Posterior vena cava (tissue), 2 donors: Measurements from ENCODE around the gene RIBC2. TPM values are rescaled to one million over a fixed set of nuclear protein-coding genes. Genes with fewer than 3 reads are reported as not detected.
"Not testable (repeated sequence)": the region's sequence is repeated elsewhere in the genome, so short reads cannot be mapped to it uniquely, and the experiment has no call there.

ENCODE experiments used
- DNase-seq: peaks from one replicate; pipeline ENCODE4 v3.0.0-alpha.2; 2020; ENCODE audit warnings: low spot score
- intact Hi-C, 2 donors: fragments of 100-400 bp; cut with DNase I; formaldehyde crosslinking; loops; one replicate each; pipeline versions ENCODE4 v1.14.1 to v1.14.2; 2022 to 2023
- total RNA-seq, 2 donors: library from RNA; stranded (reverse); fragmentation: NEBNext Ultra II Directional; extraction: Animal tissue kit (Norgen Biotek cat#: 25700); gene quantifications; one replicate each; pipeline ENCODE4 v1.2.1, GENCODE V29; 2021
- donor health status: DM: yes; HTN: yes; CAD: no.
- donor health status: DM: yes; HTN: yes; CAD: no.

The RIBC2 gene
- total RNA-seq, 2 donors from 2014 or later = 0.42 TPM; not detected in 1

DNA sequence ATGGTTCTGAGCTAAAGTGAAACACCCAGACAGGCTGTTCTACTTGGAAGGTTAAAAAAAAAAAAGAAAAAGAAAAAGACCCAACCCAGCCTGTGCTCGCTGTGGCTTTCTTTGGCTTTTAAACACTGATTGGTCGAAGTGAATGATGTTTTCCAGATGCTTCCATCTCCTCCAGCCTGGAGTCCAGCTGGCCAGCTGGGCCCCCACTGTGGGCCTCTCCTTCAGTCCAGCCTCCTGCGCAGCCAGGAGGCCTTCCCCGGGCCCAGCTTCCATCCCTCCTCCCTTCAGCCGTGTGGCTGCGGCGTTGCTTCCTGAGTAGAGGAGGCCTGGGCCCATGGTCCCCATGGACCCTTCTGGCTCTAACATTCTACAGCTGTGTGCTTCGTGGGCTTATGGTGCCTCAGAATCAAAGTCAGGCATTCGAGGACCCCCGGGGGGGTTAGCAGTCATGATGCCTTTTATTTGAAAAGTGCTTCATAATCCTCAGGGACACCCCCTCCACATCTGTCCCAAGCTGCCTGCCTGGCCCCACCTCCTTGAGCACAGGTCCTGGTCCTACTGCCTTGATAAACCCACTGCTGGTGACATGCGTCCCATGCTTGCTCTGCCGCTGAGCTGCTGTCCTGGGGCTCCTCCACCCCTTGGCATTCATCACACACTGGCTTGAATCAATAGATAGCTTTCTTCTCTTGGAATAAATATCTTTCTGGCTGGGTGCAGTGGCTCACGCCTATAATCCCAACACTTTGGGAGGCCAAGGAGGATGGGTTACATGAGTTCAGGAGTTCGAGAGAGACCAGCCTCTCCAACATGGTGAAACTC is 47.0 kb downstream of the RIBC2 start:
- intact Hi-C loops = no loop called here

DNA sequence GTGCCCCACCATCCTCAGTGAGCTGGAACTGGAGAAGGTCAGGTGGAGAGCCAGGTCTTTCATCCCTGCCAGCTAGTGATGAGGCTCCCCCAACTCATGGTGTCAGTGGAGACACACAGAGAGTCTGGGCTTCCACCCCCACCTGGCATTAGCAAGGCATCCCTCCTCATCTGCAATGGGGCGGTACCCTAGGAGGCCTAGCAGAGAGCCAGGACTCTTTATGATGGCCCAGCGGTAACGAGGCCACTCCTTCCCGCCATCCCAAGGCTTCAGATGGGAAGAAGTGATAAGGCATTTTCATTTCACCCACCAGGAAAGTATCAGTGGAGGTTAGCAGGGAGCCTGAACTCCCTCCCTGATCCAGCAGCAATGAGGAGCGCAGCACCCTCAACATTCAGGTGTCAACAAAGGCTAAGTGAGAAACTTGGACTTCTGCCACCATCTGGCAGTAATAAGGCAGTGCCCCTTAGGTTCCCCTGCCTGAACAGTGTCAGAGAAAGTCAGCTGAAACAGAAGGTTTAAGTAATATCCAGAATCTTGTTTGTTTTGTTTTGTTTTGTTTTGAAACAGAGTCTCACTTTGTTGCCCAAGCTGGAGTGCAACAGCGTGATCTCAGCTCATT is 48.7 kb downstream of the RIBC2 start:
- no peak for DNase-seq
- intact Hi-C loops = no loop called here

More for the DNA sequence above, 47.0 kb downstream of the RIBC2 start:
- DNase-seq = peak; percentile 87

GRCh38 chr22:45463691-45464090 is 50.2 kb downstream of the RIBC2 start:
- DNase-seq = peak; percentile 40
- intact Hi-C loops = not testable (repeated sequence)

- intact Hi-C loops = no loop called here
- no peak for DNase-seq
These were observed 52.1 kb downstream of the RIBC2 start for GRCh38 chr22:45465633-45466032.

- peak; percentile 42 for DNase-seq
- intact Hi-C loops = no loop called here
These were observed 55.4 kb downstream of the RIBC2 start for GRCh38 chr22:45468872-45469271.

DNA sequence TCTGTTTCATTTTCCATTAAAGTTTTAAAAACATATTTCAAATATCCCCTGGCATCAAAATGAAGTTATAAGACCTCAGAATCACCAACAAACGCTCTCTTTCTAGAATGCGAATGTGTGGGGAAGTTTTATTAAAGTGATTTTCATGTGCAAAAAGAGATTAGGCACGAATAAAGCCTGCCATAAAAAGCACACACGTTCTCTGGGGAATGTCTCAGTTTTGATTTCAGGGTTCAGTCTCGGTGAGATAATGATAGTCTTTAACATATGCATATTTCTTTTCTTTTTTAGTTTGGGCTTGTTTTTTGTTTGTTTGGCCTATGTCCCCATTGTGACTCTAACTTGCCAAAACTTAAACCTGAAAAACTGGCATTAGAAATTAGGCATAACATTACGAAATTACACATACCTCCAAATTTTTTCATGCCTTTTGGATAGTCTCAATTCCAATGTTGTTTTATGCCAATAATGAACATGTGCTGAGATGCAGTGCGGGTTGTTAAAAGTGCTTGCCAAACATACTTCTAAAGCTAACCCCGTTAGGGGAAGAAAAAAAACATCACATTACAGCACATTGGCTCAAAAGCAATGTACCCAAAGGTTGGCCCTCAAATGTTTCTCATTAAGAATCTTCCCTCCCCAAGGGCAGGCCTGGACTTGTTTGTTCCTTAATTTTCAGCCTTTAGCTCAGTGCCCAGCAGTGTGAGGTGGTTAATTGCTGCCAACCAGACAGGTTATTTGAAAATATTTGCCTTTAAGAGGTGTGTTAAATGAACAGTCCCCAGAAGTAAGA is 56.0 kb downstream of the RIBC2 start:
- DNase-seq = no peak
- intact Hi-C loops = no loop called here

- intact Hi-C loops = no loop called here
- peak; percentile 56 for DNase-seq
These were observed 57.4 kb downstream of the RIBC2 start for GRCh38 chr22:45470871-45471270.

- intact Hi-C loops = no loop called here
- peak; percentile 5 for DNase-seq
These were observed 58.9 kb downstream of the RIBC2 start for GRCh38 chr22:45472426-45472825.

DNA sequence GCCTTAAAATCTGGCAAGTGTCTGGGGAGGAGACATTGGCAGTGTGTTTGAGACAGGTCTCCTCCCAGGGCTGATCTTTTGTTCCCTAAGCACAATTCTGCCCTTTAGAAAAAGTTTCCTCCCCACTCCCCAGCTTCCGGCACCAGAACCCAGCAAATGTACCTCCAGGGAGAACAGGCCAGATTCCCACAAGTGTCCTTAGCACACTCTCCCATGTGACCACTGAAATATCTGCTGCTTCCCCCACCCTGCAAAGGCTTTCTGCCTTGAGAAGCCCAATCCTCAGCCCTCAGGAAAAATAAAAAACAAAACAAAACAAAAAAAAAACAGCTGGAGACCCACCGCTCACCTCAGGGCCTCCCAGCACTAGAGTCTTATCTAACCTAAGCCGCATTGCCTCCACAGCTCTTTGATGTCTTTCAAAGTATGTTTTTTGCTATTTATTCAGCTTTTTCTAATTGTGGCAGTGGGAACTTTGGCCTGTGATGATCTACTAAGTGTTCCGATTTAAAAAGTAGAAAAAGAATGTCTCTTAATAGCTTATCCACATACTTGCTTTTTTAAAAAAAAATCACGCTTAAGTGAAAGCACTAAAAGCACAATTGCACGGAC is 60.2 kb downstream of the RIBC2 start:
- peak; percentile 45 for DNase-seq
- intact Hi-C loops = no loop called here

DNA sequence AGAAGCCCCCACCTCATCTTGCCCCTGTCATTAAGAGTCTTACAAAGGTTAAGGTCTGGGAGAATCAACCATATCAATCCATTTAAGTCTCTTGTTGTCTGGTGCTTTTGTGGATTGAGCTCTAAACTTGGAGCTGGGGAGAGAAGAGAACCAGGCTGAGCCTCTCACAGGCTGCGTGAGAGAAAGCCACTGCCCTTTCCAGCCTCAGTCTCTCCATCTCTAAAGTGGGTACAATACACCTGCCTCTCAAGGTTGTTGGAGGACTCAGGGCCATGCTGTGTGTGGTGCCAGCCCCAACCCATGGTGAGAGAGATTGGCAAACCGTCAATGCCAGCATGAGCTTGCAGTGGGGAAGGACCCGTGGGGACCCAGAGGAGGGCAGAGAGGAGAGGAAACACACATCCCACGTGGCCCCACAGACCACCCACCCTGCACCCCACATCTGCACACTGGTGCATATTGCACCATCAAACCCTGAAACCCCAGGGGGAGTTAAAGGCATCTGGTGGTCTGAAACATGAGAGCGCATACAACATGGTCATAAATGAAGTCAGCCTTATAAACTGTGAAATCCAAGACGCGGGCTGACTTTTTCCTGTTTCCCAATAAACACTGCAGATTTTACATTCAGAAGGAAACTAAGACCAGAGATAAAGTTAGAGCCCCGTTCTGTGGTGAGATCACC is 61.7 kb downstream of the RIBC2 start:
- intact Hi-C loops = no loop called here
- DNase-seq = peak; percentile 46

GRCh38 chr22:45475851-45476514 is 62.5 kb downstream of the RIBC2 start:
- DNase-seq = peak; percentile 83

DNA sequence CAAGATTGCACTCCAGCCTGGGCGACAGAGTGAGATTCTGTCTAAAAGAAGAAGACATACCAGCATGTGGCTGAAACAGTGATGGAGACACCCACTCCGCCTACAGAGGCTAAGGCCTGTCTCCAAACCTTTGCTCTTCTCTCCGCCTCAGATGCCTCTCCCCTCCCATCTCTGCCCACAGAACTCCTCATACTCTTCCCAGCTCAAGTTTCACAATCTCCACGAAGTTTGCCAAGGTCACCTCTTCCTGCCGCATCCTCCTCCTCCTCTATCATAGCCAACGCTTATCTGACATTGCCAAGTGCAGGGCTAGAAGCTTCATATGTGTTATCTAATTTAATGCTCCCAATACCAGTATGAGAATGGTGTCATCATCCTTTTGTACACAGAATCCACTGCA is 63.3 kb downstream of the RIBC2 start:
- DNase-seq = peak; percentile 69
- intact Hi-C loops = no loop called here

More at GRCh38 chr22:45475851-45476514, 62.5 kb downstream of the RIBC2 start:
- intact Hi-C loops = no loop called here

DNA sequence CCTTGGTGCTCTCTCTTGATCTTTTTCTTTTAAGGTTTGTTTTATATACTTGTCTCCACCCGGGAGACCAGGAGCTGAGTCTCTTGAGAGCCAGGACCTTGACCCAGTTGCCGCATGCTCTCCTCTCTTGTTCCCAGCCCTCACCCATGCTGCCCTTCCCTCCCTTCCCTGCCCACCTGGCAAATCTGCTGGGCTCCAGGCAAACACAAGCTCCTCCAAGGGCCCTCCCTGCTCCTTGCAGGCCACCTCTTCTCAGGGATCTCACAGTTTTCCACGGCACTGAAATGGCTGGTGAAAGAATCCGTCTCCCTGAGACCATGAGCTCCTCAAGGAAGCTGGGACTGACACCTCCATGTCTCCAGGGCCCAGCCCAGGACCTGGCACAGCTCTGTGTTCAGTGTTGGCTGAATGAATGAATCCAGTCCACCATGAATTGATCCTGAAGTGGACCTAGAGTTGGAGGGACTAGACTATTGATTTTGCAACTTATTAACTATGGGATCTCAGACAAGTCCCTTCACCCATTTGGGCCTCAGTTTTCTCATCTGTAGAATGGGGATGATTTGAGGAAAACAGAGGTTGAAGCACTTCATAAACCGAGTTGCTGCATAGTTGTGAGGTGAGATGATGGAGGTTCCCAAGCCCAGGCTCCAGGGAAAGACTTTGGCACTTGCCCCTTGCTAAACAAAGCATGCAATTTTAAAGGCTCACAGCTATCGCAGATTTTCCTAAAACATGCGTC is 64.0 kb downstream of the RIBC2 start:
- intact Hi-C loops = no loop called here
- DNase-seq = peak; percentile 41

- peak; percentile 69 for DNase-seq
- intact Hi-C loops = no loop called here
These were observed 64.7 kb downstream of the RIBC2 start for GRCh38 chr22:45478108-45478771.

DNA sequence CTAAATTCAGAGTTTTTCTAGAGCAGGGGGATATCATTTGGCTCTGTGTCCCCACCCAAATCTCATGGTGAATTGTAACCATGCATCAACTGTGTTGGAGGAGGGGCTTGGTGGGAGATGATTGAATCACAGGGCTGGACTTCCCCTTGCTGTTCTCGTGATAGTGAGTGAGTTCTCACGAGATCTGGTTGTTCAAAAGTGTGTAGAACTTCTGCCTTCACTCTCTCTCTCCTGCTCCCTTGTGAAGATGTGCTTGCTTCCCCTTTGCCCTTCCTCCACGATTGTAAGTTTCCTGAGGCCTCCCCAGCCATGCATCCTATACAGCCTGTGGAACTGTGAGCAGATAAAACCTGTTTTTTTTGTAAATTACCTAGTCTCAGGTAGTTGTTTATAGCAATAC is 67.2 kb downstream of the RIBC2 start:
- intact Hi-C loops = no loop called here
- no peak for DNase-seq

- intact Hi-C loops = no loop called here
- DNase-seq = peak; percentile 53
These were observed 68.2 kb downstream of the RIBC2 start for GRCh38 chr22:45481661-45482060.
